HepG2 (cell line): ENCODE measurements around the gene MYADML2. TPM values are rescaled to one million over a fixed set of nuclear protein-coding genes. Genes with fewer than 3 reads are reported as not detected.

Experiments used
- ATF7-NPFF ChIP-seq: sonication (generic); formaldehyde crosslinking; IDR thresholded peaks from 2 replicates; pipeline ENCODE4 v1.8.1; 2023; ENCODE audit warnings: mild to moderate bottlenecking, low read depth, missing genetic modification reagents, moderate library complexity
- HES4 ChIP-seq: sonication (generic); formaldehyde crosslinking; IDR thresholded peaks from 2 replicates; pipeline ENCODE4 v1.9.0; 2021; ENCODE audit warnings: mild to moderate bottlenecking, missing genetic modification reagents, borderline replicate concordance
- LRRFIP1 ChIP-seq: sonication (generic); formaldehyde crosslinking; conservative IDR thresholded peaks from 2 replicates; pipeline ENCODE4 v1.4.0; 2020; ENCODE audit warnings: missing genetic modification reagents
- NFYB ChIP-seq: sonication (generic); formaldehyde crosslinking; IDR thresholded peaks from 2 replicates; pipeline ENCODE4 v1.4.0; 2020; ENCODE audit warnings: missing genetic modification reagents
- NR2F6 ChIP-seq, 2 experiments: IDR thresholded peaks; 2 replicates each; pipeline ENCODE4 v1.6.1; 2016; ENCODE audit warnings: antibody characterized with exemption in 1 of 2, mild to moderate bottlenecking in 1 of 2
- REST ChIP-seq, 2 experiments: IDR thresholded peaks; 2 replicates each; pipeline ENCODE4 v1.6.1; 2011 to 2012; ENCODE audit warnings: low read length in 2 of 2, borderline replicate concordance in 1 of 2, low read depth in 1 of 2, mild to moderate bottlenecking in 1 of 2, moderate library complexity in 1 of 2
- SUZ12 ChIP-seq: fragments of 150-350 bp; IDR thresholded peaks from 2 replicates; pipeline ENCODE4 v1.6.1; 2014; ENCODE audit warnings: low read depth, low read length
- YY1 ChIP-seq: IDR thresholded peaks from 2 replicates; pipeline ENCODE4 v1.6.1; 2011; ENCODE audit warnings: low read length, low read depth, moderate library complexity, mild to moderate bottlenecking; ENCODE audit not compliant: insufficient read depth, insufficient replicate concordance
- ZNF256 ChIP-seq: sonication (generic); formaldehyde crosslinking; conservative IDR thresholded peaks from 2 replicates; pipeline ENCODE4 v1.4.0; 2020; ENCODE audit warnings: missing genetic modification reagents
- ZNF737 ChIP-seq: sonication (generic); formaldehyde crosslinking; IDR thresholded peaks from 2 replicates; pipeline ENCODE4 v1.5.0; 2020; ENCODE audit warnings: missing genetic modification reagents, mild to moderate bottlenecking, borderline replicate concordance
- ZSCAN21 ChIP-seq: sonication (generic); formaldehyde crosslinking; IDR thresholded peaks from 2 replicates; pipeline ENCODE4 v1.8.0; 2022; ENCODE audit warnings: mild to moderate bottlenecking, missing genetic modification reagents, moderate library complexity, borderline replicate concordance
- ZSCAN5A ChIP-seq: sonication (generic); formaldehyde crosslinking; IDR thresholded peaks from 2 replicates; pipeline ENCODE4 v1.8.0; 2022; ENCODE audit warnings: mild to moderate bottlenecking, missing genetic modification reagents, borderline replicate concordance
- polyA plus RNA-seq, 8 experiments: library from polyadenylated mRNA; depleted of rRNA in 3 of 8; stranded (reverse) in 7 of 8; unstranded in 1 of 8; fragments of >200 nt; fragmentation: Illumina TruSeq in 4 of 8; extraction: Trizol in 4 of 8; gene quantifications; 2 replicates each; pipeline versions ENCODE4 v1.2.1 to v1.2.3, GENCODE V29; 2011 to 2016; ENCODE audit warnings: low read depth in 4 of 8, missing spikeins in 1 of 8, mixed read lengths in 1 of 8; ENCODE audit not compliant: insufficient read depth in 1 of 8
- total RNA-seq, 5 experiments: library from RNA; depleted of rRNA; stranded (reverse); fragments of >200 nt; fragmentation: Illumina TruSeq; extraction: Trizol; gene quantifications; 2 replicates each; pipeline ENCODE4 v1.2.3, GENCODE V29; 2016; ENCODE audit warnings: low read depth in 1 of 5
- TF ChIP-seq, protein P1 (sequence below): sonication (generic); formaldehyde crosslinking; IDR thresholded peaks from 2 replicates; pipeline ENCODE4 v1.9.0; 2021; ENCODE audit warnings: mild to moderate bottlenecking, missing genetic modification reagents

The MYADML2 gene
- total and polyA plus RNA-seq, 2 of the 13 experiments (the other 11 are each of a cell fraction or from before 2014, with no cell fraction given), result not detected

DNA sequence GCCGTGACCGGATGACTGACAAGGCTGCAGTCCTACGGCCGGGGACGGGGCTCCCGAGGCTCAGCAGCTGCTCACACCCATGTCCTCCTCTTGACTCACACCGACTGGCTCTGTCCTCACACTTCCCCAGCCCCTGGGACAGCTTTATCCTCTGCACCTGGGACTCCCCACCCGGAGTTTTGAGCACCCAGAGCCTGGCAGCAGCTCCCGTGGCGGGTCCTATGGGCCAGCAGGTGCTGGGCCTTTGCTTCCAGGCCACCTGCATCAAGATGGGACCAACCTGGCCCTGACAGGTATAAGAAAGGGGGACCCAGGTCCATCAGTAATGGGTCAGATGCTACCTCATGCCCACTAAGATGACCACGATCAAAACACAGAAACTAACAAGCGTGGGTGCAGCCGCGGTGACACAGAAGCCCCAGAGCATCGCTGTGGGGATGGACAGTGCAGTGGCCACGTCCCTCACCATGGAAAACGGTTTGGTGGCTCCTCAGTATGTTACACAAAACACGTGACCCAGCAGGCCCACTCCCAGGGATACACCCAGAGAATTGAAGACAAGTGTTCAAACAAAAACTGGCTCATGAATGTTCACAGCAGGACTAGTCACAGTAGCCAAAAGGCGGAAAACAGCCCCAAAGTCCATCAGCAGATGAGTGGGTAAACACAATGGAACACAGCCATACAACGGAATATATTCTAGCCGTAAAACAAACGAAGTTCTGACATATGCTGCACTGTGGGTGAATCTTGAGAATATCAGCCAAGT is 17.2 kb upstream of the MYADML2 start (continued):
- TF ChIP-seq REST (IDR thresholded peaks at IDR 0.05; ENCODE audit: borderline replicate concordance in 1 of 2, low read depth in 1 of 2, low read length in 2 of 2) (no peak), ZNF256 (CRISPR knock-in tag) (no peak; the same call in 1 of the 2 replicates), NFYB (no peak), SUZ12 (no peak), YY1 (no peak), LRRFIP1 (CRISPR knock-in tag) (no peak), ZSCAN21 (CRISPR knock-in tag) (0 out of 2 replicates have a peak, but pooled peaks have one; percentile 35), ZNF737 (CRISPR knock-in tag) (no peak), ZSCAN5A (CRISPR knock-in tag) (no peak), ATF7-NPFF (no peak), NR2F6 (IDR thresholded peaks at IDR 0.05) (no peak), NR2F6 (CRISPR knock-in tag; IDR thresholded peaks at IDR 0.05) (0 out of 2 replicates have a peak, but pooled peaks have one; percentile 7), HES4 (no peak)
- TF ChIP-seq, protein P1, sequence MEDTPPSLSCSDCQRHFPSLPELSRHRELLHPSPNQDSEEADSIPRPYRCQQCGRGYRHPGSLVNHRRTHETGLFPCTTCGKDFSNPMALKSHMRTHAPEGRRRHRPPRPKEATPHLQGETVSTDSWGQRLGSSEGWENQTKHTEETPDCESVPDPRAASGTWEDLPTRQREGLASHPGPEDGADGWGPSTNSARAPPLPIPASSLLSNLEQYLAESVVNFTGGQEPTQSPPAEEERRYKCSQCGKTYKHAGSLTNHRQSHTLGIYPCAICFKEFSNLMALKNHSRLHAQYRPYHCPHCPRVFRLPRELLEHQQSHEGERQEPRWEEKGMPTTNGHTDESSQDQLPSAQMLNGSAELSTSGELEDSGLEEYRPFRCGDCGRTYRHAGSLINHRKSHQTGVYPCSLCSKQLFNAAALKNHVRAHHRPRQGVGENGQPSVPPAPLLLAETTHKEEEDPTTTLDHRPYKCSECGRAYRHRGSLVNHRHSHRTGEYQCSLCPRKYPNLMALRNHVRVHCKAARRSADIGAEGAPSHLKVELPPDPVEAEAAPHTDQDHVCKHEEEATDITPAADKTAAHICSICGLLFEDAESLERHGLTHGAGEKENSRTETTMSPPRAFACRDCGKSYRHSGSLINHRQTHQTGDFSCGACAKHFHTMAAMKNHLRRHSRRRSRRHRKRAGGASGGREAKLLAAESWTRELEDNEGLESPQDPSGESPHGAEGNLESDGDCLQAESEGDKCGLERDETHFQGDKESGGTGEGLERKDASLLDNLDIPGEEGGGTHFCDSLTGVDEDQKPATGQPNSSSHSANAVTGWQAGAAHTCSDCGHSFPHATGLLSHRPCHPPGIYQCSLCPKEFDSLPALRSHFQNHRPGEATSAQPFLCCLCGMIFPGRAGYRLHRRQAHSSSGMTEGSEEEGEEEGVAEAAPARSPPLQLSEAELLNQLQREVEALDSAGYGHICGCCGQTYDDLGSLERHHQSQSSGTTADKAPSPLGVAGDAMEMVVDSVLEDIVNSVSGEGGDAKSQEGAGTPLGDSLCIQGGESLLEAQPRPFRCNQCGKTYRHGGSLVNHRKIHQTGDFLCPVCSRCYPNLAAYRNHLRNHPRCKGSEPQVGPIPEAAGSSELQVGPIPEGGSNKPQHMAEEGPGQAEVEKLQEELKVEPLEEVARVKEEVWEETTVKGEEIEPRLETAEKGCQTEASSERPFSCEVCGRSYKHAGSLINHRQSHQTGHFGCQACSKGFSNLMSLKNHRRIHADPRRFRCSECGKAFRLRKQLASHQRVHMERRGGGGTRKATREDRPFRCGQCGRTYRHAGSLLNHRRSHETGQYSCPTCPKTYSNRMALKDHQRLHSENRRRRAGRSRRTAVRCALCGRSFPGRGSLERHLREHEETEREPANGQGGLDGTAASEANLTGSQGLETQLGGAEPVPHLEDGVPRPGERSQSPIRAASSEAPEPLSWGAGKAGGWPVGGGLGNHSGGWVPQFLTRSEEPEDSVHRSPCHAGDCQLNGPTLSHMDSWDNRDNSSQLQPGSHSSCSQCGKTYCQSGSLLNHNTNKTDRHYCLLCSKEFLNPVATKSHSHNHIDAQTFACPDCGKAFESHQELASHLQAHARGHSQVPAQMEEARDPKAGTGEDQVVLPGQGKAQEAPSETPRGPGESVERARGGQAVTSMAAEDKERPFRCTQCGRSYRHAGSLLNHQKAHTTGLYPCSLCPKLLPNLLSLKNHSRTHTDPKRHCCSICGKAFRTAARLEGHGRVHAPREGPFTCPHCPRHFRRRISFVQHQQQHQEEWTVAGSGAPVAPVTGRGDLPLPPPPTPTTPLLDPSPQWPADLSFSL (CRISPR knock-in tag), result no peak
